Central memory CD8-positive, alpha-beta T cell (primary cell): ENCODE measurements around the gene CYB561D2.

ENCODE experiments used
- ATAC-seq: fragments of 150-1000 bp; cut with Tn5 transposase; replicated peaks from 2 replicates; pipeline ENCODE4 v1.10.0; 2022; ENCODE audit warnings: mild to moderate bottlenecking, moderate FRiP score, moderate number of reproducible peaks; ENCODE audit not compliant: poor library complexity, severe bottlenecking; ENCODE audit errors: extremely low read depth
- DNase-seq, 2 donors: peaks; one replicate each; pipeline ENCODE4 v3.0.0; 2021; ENCODE audit warnings: low spot score in 2 of 2
- H3K27ac Mint-ChIP-seq: one replicate; pipeline ENCODE4 v1.8.0; 2022; ENCODE audit warnings: low read depth, mild to moderate bottlenecking, moderate library complexity, mixed read lengths
- H3K27me3 Mint-ChIP-seq: one replicate; pipeline ENCODE4 v1.8.0; 2022; ENCODE audit warnings: mixed read lengths
- H3K36me3 Mint-ChIP-seq: one replicate; pipeline ENCODE4 v1.8.0; 2022; ENCODE audit warnings: mild to moderate bottlenecking, moderate library complexity, mixed read lengths; ENCODE audit not compliant: insufficient read depth
- H3K4me1 Mint-ChIP-seq: one replicate; pipeline ENCODE4 v1.8.0; 2022; ENCODE audit warnings: mixed read lengths
- H3K4me3 Mint-ChIP-seq: one replicate; pipeline ENCODE4 v1.8.0; 2022; ENCODE audit warnings: mild to moderate bottlenecking, moderate library complexity, mixed read lengths
- H3K9me3 Mint-ChIP-seq: one replicate; pipeline ENCODE4 v1.8.0; 2022; ENCODE audit warnings: mixed read lengths

Gene CYB561D2

DNA sequence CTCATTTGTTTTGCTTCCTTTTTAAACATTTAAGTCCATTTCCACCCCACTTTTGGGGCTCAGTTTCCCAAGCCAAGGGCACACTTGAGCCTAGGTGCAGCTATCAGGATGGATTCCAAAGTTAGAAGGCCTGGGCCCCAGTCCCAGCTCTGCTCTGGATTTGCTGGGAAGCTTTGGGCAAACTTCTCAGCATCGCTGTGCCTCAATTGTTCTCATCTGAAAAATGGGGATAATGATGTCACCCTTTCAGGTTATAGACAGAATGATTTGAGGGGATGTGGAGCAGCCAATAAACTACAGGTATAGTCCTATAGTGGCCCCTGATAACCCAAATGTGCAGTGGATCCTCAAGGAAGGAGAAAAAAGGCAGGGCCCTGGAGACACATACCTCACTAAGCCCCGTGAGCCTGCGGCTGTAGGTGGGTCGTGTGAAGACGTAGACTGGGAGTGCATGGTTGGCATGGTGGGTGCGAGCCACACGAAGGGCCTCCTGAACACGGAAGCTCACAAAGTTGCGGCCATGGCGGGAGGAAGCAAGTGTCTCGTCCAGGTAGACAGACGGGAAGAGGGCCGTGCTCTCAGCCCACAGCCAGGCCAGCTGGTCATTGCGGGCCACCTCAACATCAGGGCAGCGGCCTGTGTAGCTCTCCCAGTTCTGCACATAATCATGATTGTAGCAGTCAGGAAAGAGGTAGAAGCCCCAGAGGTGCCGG is 31.3 kb upstream of the CYB561D2 start:
- H3K36me3 Mint-ChIP-seq, result peaks cover 3% of the 10 kb centered on the region
- H3K9me3 Mint-ChIP-seq, result no peaks in the 10 kb centered on the region
- H3K4me3 Mint-ChIP-seq, result peak overlapping the region; percentile 50
- no peak for ATAC-seq
- no peaks in the 10 kb centered on the region for H3K27me3 Mint-ChIP-seq
- no peak overlapping the region for H3K27ac Mint-ChIP-seq
- H3K4me1 Mint-ChIP-seq, result peaks cover 50% of the 10 kb centered on the region
- DNase-seq, result no peak

DNA sequence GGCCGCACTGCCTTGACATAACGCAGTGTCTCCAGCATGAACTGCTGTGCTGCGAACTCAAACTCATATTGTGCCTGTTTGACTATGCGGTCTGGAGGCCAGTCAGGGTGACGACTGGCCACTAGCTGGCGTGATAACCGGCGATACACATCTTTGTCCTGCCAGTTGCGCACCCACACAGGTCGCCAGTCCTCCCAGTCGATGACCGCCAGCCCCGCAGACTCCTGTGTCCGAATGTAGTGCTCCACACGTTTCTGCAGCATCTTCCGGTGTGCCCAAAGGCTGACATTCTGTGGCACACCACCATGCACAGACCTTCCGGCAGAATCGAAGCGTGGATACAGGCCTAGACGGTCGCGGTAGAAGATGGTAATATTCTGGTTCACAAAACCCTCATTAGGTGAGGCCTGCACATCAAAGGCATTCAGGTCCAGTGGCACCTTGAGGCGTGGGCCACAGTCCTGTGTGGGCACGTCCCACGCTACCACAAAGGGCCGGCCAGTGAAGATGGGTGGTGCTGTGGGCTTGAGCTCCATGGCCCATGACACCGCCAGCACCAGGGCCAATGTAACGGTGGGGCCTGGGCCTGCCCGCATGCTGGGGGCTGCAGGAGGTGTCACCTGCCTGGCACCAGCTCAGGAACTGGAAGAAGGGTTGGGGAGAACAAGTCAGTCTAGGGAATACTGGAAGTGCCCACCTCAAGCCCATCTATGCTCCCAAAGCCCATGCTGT is 30.6 kb upstream of the CYB561D2 start:
- ATAC-seq (no peak), DNase-seq (no peak)
- H3K4me1 Mint-ChIP-seq, result peaks cover 56% of the 10 kb centered on the region
- no peaks in the 10 kb centered on the region for H3K27me3 Mint-ChIP-seq
- H3K9me3 Mint-ChIP-seq, result no peaks in the 10 kb centered on the region
- peak overlapping the region; percentile 85 for H3K4me3 Mint-ChIP-seq
- peak overlapping the region; percentile 83 for H3K27ac Mint-ChIP-seq
- H3K36me3 Mint-ChIP-seq, result peaks cover 5% of the 10 kb centered on the region

DNA sequence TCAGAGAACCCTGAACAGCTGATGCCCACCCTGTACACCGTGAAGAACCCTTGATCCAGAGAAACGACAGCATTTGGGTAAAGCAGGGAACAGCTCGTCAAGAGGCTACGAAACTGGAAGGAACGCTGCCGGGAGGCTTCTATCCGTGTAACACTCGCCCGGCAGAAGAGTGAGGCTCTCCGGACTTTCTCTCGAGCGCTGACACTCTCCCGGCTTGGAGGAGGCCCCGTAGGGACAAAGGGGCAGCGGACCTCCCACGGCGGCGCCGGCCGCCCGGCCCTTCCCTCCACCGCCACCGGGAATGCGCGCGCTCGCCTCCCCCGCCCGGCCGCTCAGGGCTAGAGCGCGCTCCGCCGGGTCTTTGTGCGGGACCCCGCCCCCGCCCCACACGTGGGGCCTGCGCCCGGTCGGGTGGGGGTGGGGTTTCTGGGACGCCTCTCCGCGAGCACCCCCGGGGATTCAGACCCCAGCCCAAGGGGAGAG is 29.8 kb upstream of the CYB561D2 start:
- Mint-ChIP-seq H3K9me3 (no peaks in the 10 kb centered on the region), H3K36me3 (peaks cover 5% of the 10 kb centered on the region), H3K27ac (peak overlapping the region; percentile 83), H3K4me3 (peak overlapping the region; percentile 85), H3K4me1 (peaks cover 52% of the 10 kb centered on the region), H3K27me3 (no peaks in the 10 kb centered on the region)
- ATAC-seq (peak; percentile 18), DNase-seq (no peak)

DNA sequence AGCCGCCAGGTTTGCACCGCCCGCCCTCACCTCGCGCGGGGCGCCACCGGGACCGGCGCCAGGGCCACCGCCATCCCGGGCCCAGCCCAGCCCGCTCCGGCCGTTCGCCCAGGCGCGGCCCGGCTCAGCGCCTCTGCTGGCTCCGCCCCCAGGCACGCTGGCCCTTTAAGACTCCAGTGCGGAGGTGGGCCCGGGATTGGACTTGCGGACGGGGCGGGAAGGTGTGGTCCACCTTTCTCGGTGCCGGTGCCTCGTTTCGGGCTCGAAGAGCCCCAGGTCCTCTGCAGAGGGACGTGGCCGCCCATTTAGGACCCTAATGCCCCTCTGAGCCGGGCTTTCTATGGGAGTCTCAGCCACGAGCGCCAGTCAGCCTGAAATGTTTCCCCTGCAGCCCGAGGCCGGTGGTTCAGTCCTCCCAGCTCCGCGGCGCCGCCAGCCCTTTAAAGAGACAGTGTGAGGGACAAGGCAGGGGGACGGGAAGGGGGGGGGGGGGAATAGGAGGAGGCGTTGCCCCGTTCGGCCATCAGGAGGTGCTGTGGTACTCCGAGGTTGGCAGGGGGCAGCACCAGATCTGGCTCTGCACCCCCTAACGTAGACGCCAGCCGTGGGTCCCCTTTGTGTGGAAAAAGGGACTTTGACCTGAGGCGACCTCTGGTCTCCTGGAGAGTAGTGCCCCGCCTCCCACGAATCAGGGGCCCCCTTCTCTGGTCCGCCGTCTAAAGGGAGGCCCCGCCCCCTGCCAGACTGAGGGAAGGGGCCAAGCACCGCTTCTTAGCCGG is 29.1 kb upstream of the CYB561D2 start:
- DNase-seq (peak; percentile 66), ATAC-seq (peak; percentile 63)
- peaks cover 52% of the 10 kb centered on the region for H3K4me1 Mint-ChIP-seq
- H3K4me3 Mint-ChIP-seq, result peak overlapping the region; percentile 85
- no peaks in the 10 kb centered on the region for H3K9me3 Mint-ChIP-seq
- peak overlapping the region; percentile 83 for H3K27ac Mint-ChIP-seq
- H3K27me3 Mint-ChIP-seq, result no peaks in the 10 kb centered on the region
- peaks cover 3% of the 10 kb centered on the region for H3K36me3 Mint-ChIP-seq

DNA sequence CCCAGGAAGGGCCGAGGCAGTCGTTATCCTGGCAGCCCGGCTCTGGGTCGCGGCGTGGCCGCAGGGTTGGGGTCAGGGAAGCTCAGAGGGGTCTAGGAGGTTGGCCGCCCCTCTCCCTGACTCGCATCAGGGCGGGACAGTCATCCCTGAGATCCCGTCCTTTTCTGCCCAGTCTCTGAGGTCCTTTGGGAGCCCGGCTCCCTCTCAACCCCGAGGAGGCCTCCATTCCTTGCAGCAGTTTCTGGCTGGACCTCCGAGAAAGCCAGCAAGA is 28.6 kb upstream of the CYB561D2 start:
- Mint-ChIP-seq H3K4me3 (peak overlapping the region; percentile 85), H3K36me3 (peaks cover 3% of the 10 kb centered on the region), H3K9me3 (no peaks in the 10 kb centered on the region), H3K27ac (peak overlapping the region; percentile 83), H3K27me3 (no peaks in the 10 kb centered on the region), H3K4me1 (peaks cover 52% of the 10 kb centered on the region)
- ATAC-seq, result no peak
- DNase-seq, result no peak

DNA sequence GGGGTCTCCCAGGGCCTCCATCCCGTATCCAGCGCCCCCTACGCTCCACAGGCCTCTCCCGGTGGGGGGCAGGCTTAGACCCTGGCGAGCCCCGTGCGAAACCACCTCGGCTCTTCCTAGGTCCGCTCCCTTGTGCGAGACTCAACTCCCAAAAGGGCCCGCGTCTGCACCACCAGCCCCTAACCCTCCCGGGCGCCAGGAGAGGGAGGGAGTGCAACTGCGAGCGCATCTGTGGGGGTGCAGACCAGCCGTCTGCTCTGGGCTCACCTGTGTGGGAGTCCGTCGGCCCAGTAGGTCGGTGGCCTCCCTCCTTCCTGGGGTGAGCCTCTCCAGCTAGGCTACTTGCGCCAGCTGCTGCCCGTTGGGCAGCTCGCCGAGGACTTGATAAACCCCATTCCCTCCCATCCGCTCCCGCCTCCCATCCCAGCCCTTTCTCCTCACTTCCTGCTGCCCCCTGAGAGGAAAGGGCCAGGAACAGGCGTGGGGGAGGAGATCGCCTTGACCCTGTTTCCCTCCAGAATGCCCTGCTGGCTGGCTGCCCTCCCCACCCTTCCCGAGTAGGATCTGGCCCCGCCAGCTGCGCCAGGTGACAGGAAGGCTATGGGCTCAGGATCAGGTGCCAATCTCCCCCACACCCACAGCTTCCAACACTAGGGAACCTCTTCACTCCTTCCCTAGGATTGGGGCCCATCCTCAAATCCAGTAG is 28.1 kb upstream of the CYB561D2 start, which contains the start of gene HYAL2:
Gene HYAL2 (minus strand): TSS at position 360 of the 706 bp plus-strand sequence. CDS start 2,256 bp downstream, outside the sequence.
- Mint-ChIP-seq H3K27ac (peak within 1 kb of the TSS; percentile 83), H3K4me1 (peaks cover 55% of the 10 kb centered on the region), H3K27me3 (no peaks in the 10 kb centered on the region), H3K36me3 (peaks cover 3% of the 10 kb centered on the region), H3K4me3 (peak within 1 kb of the TSS; percentile 85), H3K9me3 (no peaks in the 10 kb centered on the region)
- DNase-seq, result no peak
- no peak for ATAC-seq

DNA sequence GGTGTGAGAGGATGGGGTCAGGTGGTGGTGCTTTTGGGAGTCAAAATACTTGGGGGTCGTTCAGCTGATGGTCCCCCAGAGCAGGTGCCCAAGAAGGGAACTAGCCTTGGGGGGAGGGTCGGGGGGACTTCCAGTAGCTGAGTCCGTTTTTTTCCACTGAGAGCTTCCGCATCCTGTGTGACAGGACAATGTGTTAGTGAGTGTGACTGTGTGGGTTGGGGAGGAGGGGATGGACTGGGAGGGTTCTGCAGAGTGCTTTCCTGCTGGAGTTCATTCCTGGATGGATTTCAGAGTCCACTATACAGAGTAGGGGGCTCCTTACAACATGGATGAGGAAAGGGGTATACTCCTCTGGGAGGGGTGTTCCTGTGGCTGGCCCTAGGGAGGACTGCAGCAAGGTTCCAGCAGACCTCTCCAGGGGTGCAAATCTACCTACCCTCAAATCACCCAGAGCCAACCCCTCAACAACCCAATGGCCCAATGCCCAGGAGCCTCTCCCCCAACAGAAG is 27.5 kb upstream of the CYB561D2 start:
- Mint-ChIP-seq H3K4me3 (no peak overlapping the region), H3K27ac (no peak overlapping the region)
- no peak for ATAC-seq

DNA sequence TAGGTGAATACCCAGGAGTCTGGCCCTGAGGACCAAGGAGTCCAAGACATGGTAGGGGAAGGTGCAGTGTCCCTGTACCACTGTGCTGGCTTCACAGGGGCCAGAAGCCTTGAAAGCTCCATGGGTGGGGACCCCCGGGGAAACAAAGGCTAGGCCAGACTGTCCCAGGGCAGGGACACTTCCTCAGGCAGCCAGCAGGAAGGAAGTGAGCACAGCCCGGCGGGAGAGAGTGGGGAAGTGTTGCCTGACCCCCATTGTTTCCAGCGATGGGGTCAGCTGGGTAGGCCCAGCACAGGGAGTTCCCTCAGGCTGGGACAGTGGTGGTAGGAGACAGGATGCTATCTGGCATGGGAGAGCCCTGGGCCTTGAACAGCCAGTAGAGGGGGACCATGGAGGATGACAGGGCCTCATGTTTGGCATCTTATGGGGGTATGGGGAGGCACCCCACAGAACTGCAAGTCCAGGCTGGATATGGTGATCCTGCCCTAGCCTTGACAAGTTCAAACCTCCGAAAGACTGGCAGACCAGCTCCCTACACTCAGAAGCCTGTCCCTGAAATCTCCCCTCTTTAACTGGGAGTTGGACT is 27.0 kb upstream of the CYB561D2 start:
- H3K4me3 Mint-ChIP-seq, result no peak overlapping the region
- H3K27ac Mint-ChIP-seq, result no peak overlapping the region
- peaks cover 54% of the 10 kb centered on the region for H3K4me1 Mint-ChIP-seq
- ATAC-seq, result no peak
- no peaks in the 10 kb centered on the region for H3K27me3 Mint-ChIP-seq
- no peak for DNase-seq
- H3K9me3 Mint-ChIP-seq, result no peaks in the 10 kb centered on the region
- peaks cover 7% of the 10 kb centered on the region for H3K36me3 Mint-ChIP-seq

More for the DNA sequence above, 27.5 kb upstream of the CYB561D2 start:
- peaks cover 57% of the 10 kb centered on the region for H3K4me1 Mint-ChIP-seq
- no peaks in the 10 kb centered on the region for H3K9me3 Mint-ChIP-seq
- peaks cover 5% of the 10 kb centered on the region for H3K36me3 Mint-ChIP-seq
- no peak for DNase-seq
- H3K27me3 Mint-ChIP-seq, result no peaks in the 10 kb centered on the region

DNA sequence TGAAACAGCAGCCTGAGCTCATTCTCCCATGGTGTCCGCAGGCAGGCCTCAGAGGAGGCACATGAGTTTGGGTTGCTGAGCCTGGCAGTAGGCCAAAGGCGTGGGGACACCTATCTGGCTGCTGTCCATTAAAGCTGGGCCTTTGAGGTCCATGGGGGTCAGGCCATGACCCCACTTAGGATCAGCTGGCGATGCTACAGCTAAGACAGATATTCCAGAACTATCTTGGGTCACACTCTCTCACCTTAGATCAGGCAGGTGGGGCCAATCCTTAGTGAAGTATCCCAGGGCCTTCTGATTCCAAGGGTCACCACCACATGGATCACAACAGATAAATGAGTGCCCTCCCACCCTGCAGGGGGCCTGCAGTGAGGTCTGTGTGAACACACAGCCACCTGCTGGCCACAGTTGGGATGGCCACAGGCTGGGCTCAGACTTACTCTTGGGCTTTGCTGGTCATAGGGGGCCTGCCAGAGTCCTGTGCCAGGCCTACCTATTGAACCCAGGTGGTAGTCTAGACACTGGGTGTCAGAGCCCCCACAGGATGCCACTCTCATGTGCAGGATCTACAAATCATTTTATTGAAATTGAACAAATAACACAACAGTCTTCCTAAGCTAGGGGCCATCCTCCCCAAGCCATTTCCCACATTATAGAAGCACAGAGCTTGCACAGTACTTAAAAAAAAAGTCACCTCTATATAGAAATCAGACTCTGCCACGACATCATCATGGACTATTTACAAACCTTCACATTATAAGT is 26.1 kb upstream of the CYB561D2 start:
- DNase-seq (peak in 1 of 2 donors; percentile 57), ATAC-seq (no peak)
- Mint-ChIP-seq H3K4me3 (no peak overlapping the region), H3K27me3 (no peaks in the 10 kb centered on the region), H3K4me1 (peaks cover 50% of the 10 kb centered on the region), H3K27ac (peak overlapping the region; percentile 29), H3K9me3 (no peaks in the 10 kb centered on the region), H3K36me3 (peaks cover 10% of the 10 kb centered on the region)

DNA sequence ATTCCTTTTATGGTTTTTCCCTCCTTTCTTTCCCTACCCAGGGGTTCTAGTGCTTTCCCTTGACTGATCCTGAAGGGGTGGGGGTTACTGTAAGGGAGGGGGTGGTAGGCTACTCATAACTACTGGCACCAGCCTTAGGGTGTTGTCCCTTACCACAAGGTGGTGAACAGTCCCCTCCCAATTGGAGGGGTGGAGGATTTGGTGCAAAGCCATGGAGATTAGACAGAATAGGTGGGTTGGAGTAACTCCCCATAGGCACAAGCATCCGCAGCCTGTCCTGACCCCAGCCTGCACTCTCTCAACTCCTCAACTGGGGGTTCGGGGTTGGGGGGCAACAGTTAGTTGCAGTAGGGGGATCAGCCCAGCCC is 25.6 kb upstream of the CYB561D2 start:
- Mint-ChIP-seq H3K36me3 (peaks cover 13% of the 10 kb centered on the region), H3K4me3 (no peak overlapping the region), H3K27me3 (no peaks in the 10 kb centered on the region), H3K9me3 (no peaks in the 10 kb centered on the region), H3K4me1 (peaks cover 46% of the 10 kb centered on the region), H3K27ac (peak overlapping the region; percentile 29)
- no peak for ATAC-seq
- no peak for DNase-seq

DNA sequence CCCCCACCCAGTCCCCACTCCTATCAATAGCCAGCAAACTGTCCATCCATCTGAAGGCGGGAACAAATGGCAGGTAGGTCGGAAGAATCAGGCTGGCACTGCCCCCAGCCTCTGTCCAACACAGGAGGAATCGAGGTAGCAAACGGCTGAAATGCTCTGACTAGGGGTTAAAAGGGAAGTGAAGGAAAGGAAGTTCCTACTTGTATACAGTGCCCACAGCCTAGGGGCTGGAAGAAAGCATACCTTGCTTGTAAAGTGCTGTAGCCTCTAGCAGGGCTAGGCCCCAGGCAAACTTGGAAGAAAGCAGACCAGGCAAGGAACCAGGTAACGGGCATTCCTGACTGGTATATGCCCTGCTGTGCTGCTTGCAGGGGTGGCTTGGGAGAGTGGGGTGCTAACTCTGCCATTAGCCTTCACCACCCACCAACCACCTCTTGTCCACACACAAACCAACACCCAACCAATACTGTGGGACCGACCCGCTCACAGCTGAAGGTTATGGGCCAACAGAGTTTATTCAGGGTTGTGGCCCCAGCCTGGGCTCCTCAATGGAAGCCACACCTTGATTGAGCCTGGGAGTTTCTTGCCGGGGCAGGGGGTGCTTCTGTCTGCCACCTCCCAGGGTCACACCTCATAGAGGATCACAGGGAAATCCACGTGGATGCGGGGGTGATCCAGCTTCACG is 25.0 kb upstream of the CYB561D2 start:
- Mint-ChIP-seq H3K4me3 (no peak overlapping the region), H3K9me3 (no peaks in the 10 kb centered on the region), H3K27ac (peak overlapping the region; percentile 55), H3K27me3 (no peaks in the 10 kb centered on the region), H3K4me1 (peaks cover 41% of the 10 kb centered on the region), H3K36me3 (peaks cover 13% of the 10 kb centered on the region)
- DNase-seq (no peak), ATAC-seq (no peak)
